GM12878 (cell line): ENCODE measurements around the gene PRKCE. TPM values are rescaled to one million over a fixed set of nuclear protein-coding genes. Genes with fewer than 3 reads are reported as not detected.
A peak's percentile ranks its signal among the peaks of the same experiment; 100 is the strongest.

Source experiments
- ATF3 ChIP-seq: IDR thresholded peaks from 2 replicates; pipeline ENCODE4 v1.6.1; 2011; ENCODE audit warnings: low read depth, mild to moderate bottlenecking, low read length, moderate library complexity, borderline replicate concordance; ENCODE audit errors: extremely low read depth
- E2F8 ChIP-seq: fragments of 450-650 bp; IDR thresholded peaks from 2 replicates; pipeline ENCODE4 v1.6.1; 2018; ENCODE audit warnings: mild to moderate bottlenecking, low read depth, moderate library complexity; ENCODE audit not compliant: partially characterized antibody
- EED ChIP-seq: sonication (generic); IDR thresholded peaks from 2 replicates; pipeline ENCODE4 v1.6.1; 2016; ENCODE audit warnings: antibody characterized with exemption, low read depth
- EZH2 ChIP-seq: IDR thresholded peaks from 2 replicates; pipeline ENCODE4 v1.6.1; 2012; ENCODE audit warnings: low read depth, mild to moderate bottlenecking, control low read depth, inconsistent platforms, low read length, borderline replicate concordance; ENCODE audit not compliant: control insufficient read depth
- IKZF2 ChIP-seq, 2 experiments: fragments of 450-650 bp; IDR thresholded peaks; 2 replicates each; pipeline ENCODE4 v1.6.1; 2017; ENCODE audit warnings: mild to moderate bottlenecking in 2 of 2, moderate library complexity in 2 of 2
- KLF5 ChIP-seq: fragments of 450-650 bp; IDR thresholded peaks from 2 replicates; pipeline ENCODE4 v1.6.1; 2014; ENCODE audit warnings: mild to moderate bottlenecking; ENCODE audit not compliant: partially characterized antibody
- MAX ChIP-seq: IDR thresholded peaks from 2 replicates; pipeline ENCODE4 v1.6.1; 2012; ENCODE audit warnings: low read depth, low read length, improper control_type of control experiment
- MYC ChIP-seq: IDR thresholded peaks from 2 replicates; pipeline ENCODE4 v1.6.1; 2011; ENCODE audit warnings: mild to moderate bottlenecking, low read length, moderate library complexity, inconsistent platforms; ENCODE audit not compliant: insufficient read depth, insufficient replicate concordance, insufficient read length, severe bottlenecking
- NR2F1 ChIP-seq: fragments of 450-650 bp; conservative IDR thresholded peaks from 2 replicates; pipeline ENCODE4 v1.6.1; 2017; ENCODE audit warnings: mild to moderate bottlenecking
- PAX5 ChIP-seq: IDR thresholded peaks from 2 replicates; pipeline ENCODE4 v1.6.1; 2011; ENCODE audit warnings: low read depth, low read length, borderline replicate concordance
- POU2F2 ChIP-seq: IDR thresholded peaks from 3 replicates; pipeline ENCODE4 v1.6.1; 2011; ENCODE audit warnings: low read depth, mild to moderate bottlenecking, low read length, borderline replicate concordance
- PRDM15 ChIP-seq: fragments of 450-650 bp; formaldehyde crosslinking; IDR thresholded peaks from 2 replicates; pipeline ENCODE4 v1.4.0; 2020; ENCODE audit warnings: mild to moderate bottlenecking, moderate library complexity
- RAD21 ChIP-seq: IDR thresholded peaks from 2 replicates; pipeline ENCODE4 v1.6.1; 2011; ENCODE audit warnings: mild to moderate bottlenecking, low read depth, low read length, moderate library complexity; ENCODE audit not compliant: insufficient read depth
- RB1 ChIP-seq: fragments of 450-650 bp; formaldehyde crosslinking; IDR thresholded peaks from 2 replicates; pipeline ENCODE4 v1.6.1; 2017; ENCODE audit warnings: mild to moderate bottlenecking, borderline replicate concordance
- SIX5 ChIP-seq: IDR thresholded peaks from 2 replicates; pipeline ENCODE4 v1.6.1; 2011; ENCODE audit warnings: mild to moderate bottlenecking, low read depth, low read length, moderate library complexity; ENCODE audit not compliant: severe bottlenecking
- SP1 ChIP-seq: IDR thresholded peaks from one replicate; pipeline ENCODE4 v1.6.1; 2011; ENCODE audit warnings: low read depth, low read length
- TBL1XR1 ChIP-seq: IDR thresholded peaks from 2 replicates; pipeline ENCODE4 v1.6.1; 2012; ENCODE audit warnings: low read depth, low read length, improper control_type of control experiment
- TCF12 ChIP-seq: IDR thresholded peaks from 2 replicates; pipeline ENCODE4 v1.6.1; 2011; ENCODE audit warnings: low read depth, mild to moderate bottlenecking, low read length
- ZBED1 ChIP-seq: IDR thresholded peaks from 2 replicates; pipeline ENCODE4 v1.6.1; 2016; ENCODE audit warnings: borderline replicate concordance
- ZNF207 ChIP-seq: fragments of 450-650 bp; IDR thresholded peaks from 2 replicates; pipeline ENCODE4 v1.6.1; 2014; ENCODE audit warnings: antibody characterized with exemption, mild to moderate bottlenecking, borderline replicate concordance
- ZNF217 ChIP-seq: fragments of 450-650 bp; IDR thresholded peaks from 2 replicates; pipeline ENCODE4 v1.6.1; 2017; ENCODE audit warnings: antibody characterized with exemption, mild to moderate bottlenecking
- ZNF24 ChIP-seq: fragments of 450-650 bp; IDR thresholded peaks from 2 replicates; pipeline ENCODE4 v1.6.1; 2017; ENCODE audit warnings: antibody characterized with exemption, mild to moderate bottlenecking
- ZNF622 ChIP-seq: fragments of 450-650 bp; IDR thresholded peaks from 2 replicates; pipeline ENCODE4 v1.6.1; 2017; ENCODE audit warnings: mild to moderate bottlenecking, inconsistent platforms
- ZZZ3 ChIP-seq: IDR thresholded peaks from 2 replicates; pipeline ENCODE4 v1.6.1; 2011; ENCODE audit warnings: low read depth; ENCODE audit not compliant: control insufficient read depth, insufficient read length
- polyA plus RNA-seq, 11 experiments: library from polyadenylated mRNA; depleted of rRNA in 4 of 11; unstranded in 6 of 11; stranded (reverse) in 5 of 11; fragments of >200 nt; fragmentation: Nextera tagmentation in 4 of 11; fragmentation: Illumina TruSeq in 1 of 11; extraction: Ambion mirVana in 4 of 11; extraction: Trizol in 1 of 11; gene quantifications; 1 replicate in 1 of 11; 2 replicates in 10 of 11; pipeline versions ENCODE4 v1.2.1 to v1.2.3, GENCODE V29; 2011 to 2016; ENCODE audit warnings: inconsistent platforms in 2 of 11, missing spikeins in 2 of 11, low read depth in 1 of 11
- total RNA-seq, 4 experiments: library from RNA; depleted of rRNA in 3 of 4; stranded (reverse); fragments of >200 nt in 3 of 4; fragmentation: Illumina TruSeq in 1 of 4; extraction: Trizol in 1 of 4; gene quantifications; 2 replicates each; pipeline versions ENCODE4 v1.2.1 to v1.2.3, GENCODE V29; 2013 to 2021

PRKCE gene
- total and polyA plus RNA-seq, 10 of the 15 experiments (the other 5 are each of a cell fraction or from before 2014, with no cell fraction given) = 2.6 to 28.2 (median 11.3) TPM

- TF ChIP-seq E2F8 (no peak), ZNF207 (no peak), ZZZ3 (no peak), KLF5 (no peak), PAX5 (peak; percentile 67; the same call in 1 of the 2 replicates), ZBED1 (no peak), RB1 (no peak), ZNF622 (no peak), ATF3 (no peak), SP1 (peak; percentile 22), TBL1XR1 (no peak), MAX (no peak), EED (peak; percentile 87), NR2F1 (no peak), RAD21 (peak; percentile 7; the same call in 1 of the 2 replicates), EZH2 (no peak), SIX5 (no peak), ZNF24 (no peak), MYC (no peak), TCF12 (peak; percentile 35; the same call in 1 of the 2 replicates), POU2F2 (peak; percentile 38; the same call in 1 of the 3 replicates), IKZF2 (IDR thresholded peaks at IDR 0.05) (peak; percentile 41 to 68; a peak in 3 of 4 replicates), PRDM15 (CRISPR knock-in tag) (no peak), ZNF217 (no peak)
Observed at GRCh38 chr2:45806563-45807358, 155.3 kb downstream of the PRKCE start (continued).
